NCI-H2227 treated with DMSO at 0.1 percent for 48 hours (cell line): ENCODE data around the gene KLHL28.

Source experiments
- DNase-seq: peaks from one replicate; lab custom pipeline; 2025; lab: John Stamatoyannopoulos, UW

Gene KLHL28

GRCh38 chr14:44961554-44962333 is at the start of gene KLHL28, which contains the start of gene TOGARAM1:
KLHL28 (minus strand) TSS chr14:44961947; CDS start chr14:44945928, 16,019 bp downstream.
TOGARAM1 (plus strand) TSS chr14:44962190; CDS start chr14:44962422, 232 bp downstream.
- DNase-seq = peak; percentile 98

GRCh38 chr14:45003924-45004323 is 42.2 kb upstream of the KLHL28 start:
- no peak for DNase-seq

GRCh38 chr14:44995770-44996294 is 34.1 kb upstream of the KLHL28 start:
- no peak for DNase-seq

- DNase-seq = no peak
Observed at GRCh38 chr14:44995196-44995595, 33.4 kb upstream of the KLHL28 start.

GRCh38 chr14:44990533-44990932 is 28.8 kb upstream of the KLHL28 start:
- DNase-seq = no peak

- no peak for DNase-seq
Observed at GRCh38 chr14:44989497-44990440, 28.0 kb upstream of the KLHL28 start.

GRCh38 chr14:44988694-44989093 is 26.9 kb upstream of the KLHL28 start:
- DNase-seq = no peak

GRCh38 chr14:44982594-44982993 is 20.8 kb upstream of the KLHL28 start:
- DNase-seq = no peak

GRCh38 chr14:44981198-44981597 is 19.5 kb upstream of the KLHL28 start:
- peak; percentile 48 for DNase-seq

- DNase-seq = no peak
Observed at GRCh38 chr14:44979740-44980356, 18.1 kb upstream of the KLHL28 start.

GRCh38 chr14:44979273-44979672 is 17.5 kb upstream of the KLHL28 start:
- DNase-seq = no peak

- DNase-seq = no peak
Observed at GRCh38 chr14:44971459-44971858, 9.7 kb upstream of the KLHL28 start.

GRCh38 chr14:44970907-44971306 is 9.2 kb upstream of the KLHL28 start:
- no peak for DNase-seq

GRCh38 chr14:44968714-44969113 is 7.0 kb upstream of the KLHL28 start:
- no peak for DNase-seq

GRCh38 chr14:44966601-44967336 is 5.0 kb upstream of the KLHL28 start:
- DNase-seq = no peak

GRCh38 chr14:44963775-44964380 is 2.1 kb upstream of the KLHL28 start:
- no peak for DNase-seq

- DNase-seq = no peak
Observed at GRCh38 chr14:44963044-44963528, 1.3 kb upstream of the KLHL28 start.

- DNase-seq = no peak
Observed at GRCh38 chr14:44962334-44963043, 742 bp upstream of the KLHL28 start.

GRCh38 chr14:44961151-44961553 is 595 bp downstream of the KLHL28 start:
- DNase-seq = no peak

GRCh38 chr14:44960646-44961045 is 1.1 kb downstream of the KLHL28 start:
- DNase-seq = no peak
